Left ventricle myocardium inferior (tissue), 1 donor: ENCODE results near the gene CFAP61. TPM values are rescaled to one million over a fixed set of nuclear protein-coding genes. Genes with fewer than 3 reads are reported as not detected.

Source experiments
- DNase-seq: peaks from one replicate; pipeline ENCODE4 v3.0.0-alpha.2; 2020
- H3K27ac ChIP-seq: fragments of 200-600 bp; replicated peaks from 2 replicates; pipeline ENCODE4 v1.8.0; 2021
- H3K27me3 ChIP-seq: fragments of 200-600 bp; 2 replicates; pipeline ENCODE4 v1.8.0; 2021; ENCODE audit warnings: low read depth
- H3K36me3 ChIP-seq: fragments of 200-600 bp; 2 replicates; pipeline ENCODE4 v1.8.0; 2021
- H3K4me1 ChIP-seq: fragments of 200-600 bp; 2 replicates; pipeline ENCODE4 v1.8.0; 2021
- H3K4me3 ChIP-seq: fragments of 200-600 bp; 2 replicates; pipeline ENCODE4 v1.8.0; 2021; ENCODE audit warnings: mild to moderate bottlenecking, moderate library complexity
- H3K9me3 ChIP-seq: fragments of 200-600 bp; replicated peaks from 2 replicates; pipeline ENCODE4 v1.8.0; 2021
- CTCF ChIP-seq: fragments of 200-600 bp; IDR thresholded peaks from 2 replicates; pipeline ENCODE4 v1.8.0; 2021; ENCODE audit warnings: antibody characterized with exemption, mild to moderate bottlenecking, borderline replicate concordance
- intact Hi-C: fragments of 100-400 bp; cut with micrococcal nuclease; formaldehyde crosslinking; loops from one replicate; pipeline ENCODE4 v1.11.0; 2022
- total RNA-seq: library from RNA; stranded (reverse); fragmentation: NEBNext Ultra II Directional; extraction: Animal tissue kit (Norgen Biotek cat#: 25700); gene quantifications from one replicate; pipeline ENCODE4 v1.2.1, GENCODE V29; 2021
- donor health status: DM: no; HTN: yes; CAD: no; lungs with severe emphysema.

CFAP61 gene
- total RNA-seq, 1 donor from 2014 or later: 54.8 TPM

GRCh38 chr20:20286061-20286460 is 233.7 kb downstream of the CFAP61 start:
- intact Hi-C loops: no loop called here
- H3K27me3 ChIP-seq: peaks cover 9% of the 10 kb centered on the region
- DNase-seq: no peak
- H3K4me3 ChIP-seq: no peak overlapping the region
- H3K9me3 ChIP-seq: no peaks in the 10 kb centered on the region
- H3K4me1 ChIP-seq: no peaks in the 10 kb centered on the region
- H3K27ac ChIP-seq: no peak overlapping the region
- no peak for TF ChIP-seq CTCF
- H3K36me3 ChIP-seq: no peaks in the 10 kb centered on the region

- intact Hi-C loops: no loop called here
- no peak for DNase-seq
- no peak overlapping the region for H3K27ac ChIP-seq
- H3K36me3 ChIP-seq: no peaks in the 10 kb centered on the region
- H3K27me3 ChIP-seq: peaks cover 9% of the 10 kb centered on the region
- H3K9me3 ChIP-seq: no peaks in the 10 kb centered on the region
- H3K4me1 ChIP-seq: no peaks in the 10 kb centered on the region
- TF ChIP-seq CTCF: no peak
- no peak overlapping the region for H3K4me3 ChIP-seq
These were observed 237.0 kb downstream of the CFAP61 start for GRCh38 chr20:20289331-20289730.

DNA sequence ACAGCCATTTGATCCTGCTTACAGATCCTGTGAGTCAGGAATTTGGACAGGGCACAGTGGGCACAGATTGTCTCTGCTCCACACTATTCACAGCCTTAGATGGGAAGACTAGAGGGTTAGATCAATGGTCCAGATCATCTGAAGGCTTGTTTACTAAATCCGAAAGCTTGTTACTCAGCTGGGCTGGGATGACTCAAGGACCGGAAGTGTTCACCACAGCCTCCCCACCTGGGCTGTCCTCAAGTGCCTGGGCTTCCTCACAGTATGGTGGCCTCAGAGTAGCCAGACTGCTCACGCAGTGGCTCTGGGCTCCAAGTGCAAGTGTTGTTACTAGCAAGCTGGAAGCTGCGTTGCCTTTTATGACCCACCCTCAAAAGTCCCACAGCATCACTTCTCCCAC is 240.1 kb downstream of the CFAP61 start:
- no peak overlapping the region for H3K4me3 ChIP-seq
- H3K27ac ChIP-seq: no peak overlapping the region
- H3K36me3 ChIP-seq: no peaks in the 10 kb centered on the region
- no peaks in the 10 kb centered on the region for H3K9me3 ChIP-seq
- DNase-seq: no peak
- no peak for TF ChIP-seq CTCF
- intact Hi-C loops: no loop called here
- no peaks in the 10 kb centered on the region for H3K4me1 ChIP-seq
- H3K27me3 ChIP-seq: no peaks in the 10 kb centered on the region

GRCh38 chr20:20293141-20293540 is 240.8 kb downstream of the CFAP61 start:
- Histone ChIP-seq H3K4me1 (no peaks in the 10 kb centered on the region), H3K27ac (no peak overlapping the region), H3K36me3 (no peaks in the 10 kb centered on the region), H3K4me3 (no peak overlapping the region), H3K9me3 (no peaks in the 10 kb centered on the region), H3K27me3 (no peaks in the 10 kb centered on the region)
- TF ChIP-seq CTCF: no peak
- intact Hi-C loops: no loop called here
- no peak for DNase-seq

DNA sequence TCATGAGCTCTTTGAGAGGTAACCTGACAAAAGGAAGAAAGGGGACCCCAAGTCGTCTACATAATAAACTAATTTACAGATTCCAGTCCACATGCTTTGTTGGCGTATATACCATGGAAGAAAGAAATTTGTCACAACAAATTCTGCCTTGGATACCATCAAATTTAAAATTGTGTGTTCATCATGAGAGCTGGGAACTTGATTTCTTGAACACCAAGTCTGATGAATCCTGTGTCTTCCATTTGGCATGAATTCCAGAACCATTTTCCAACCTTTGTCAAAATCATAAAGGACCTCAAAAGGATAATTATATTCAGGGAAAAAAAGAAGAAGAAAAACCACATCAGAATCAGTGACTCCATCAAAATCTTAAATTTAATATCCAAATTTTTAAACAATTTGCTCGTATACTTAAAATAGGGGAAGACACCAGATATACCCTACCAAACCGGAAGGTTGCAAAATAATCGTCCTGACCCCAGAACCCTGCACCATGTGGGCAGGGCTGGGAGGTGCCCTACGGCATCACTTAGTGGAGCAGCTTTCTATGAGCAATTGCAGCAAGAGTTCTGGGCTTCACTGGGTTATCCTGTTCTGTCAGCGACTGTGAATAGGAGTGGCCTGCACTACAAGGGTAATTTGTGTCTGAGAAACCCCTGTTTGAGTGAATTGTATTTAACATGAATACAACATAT is 241.5 kb downstream of the CFAP61 start:
- no peak overlapping the region for H3K27ac ChIP-seq
- no peak for DNase-seq
- intact Hi-C loops: no loop called here
- no peak for TF ChIP-seq CTCF
- no peaks in the 10 kb centered on the region for H3K27me3 ChIP-seq
- no peaks in the 10 kb centered on the region for H3K9me3 ChIP-seq
- H3K4me3 ChIP-seq: no peak overlapping the region
- no peaks in the 10 kb centered on the region for H3K36me3 ChIP-seq
- H3K4me1 ChIP-seq: no peaks in the 10 kb centered on the region
